Thoracic aorta (tissue), 2 donors: ENCODE data around the gene C1orf159. TPM values are rescaled to one million over a fixed set of nuclear protein-coding genes. Genes with fewer than 3 reads are reported as not detected.

Source experiments
- ATAC-seq: fragments of 150-250 bp; one replicate; pipeline ENCODE4 v1.8.0; 2017; ENCODE audit warnings: low read depth; ENCODE audit not compliant: insufficient number of reproducible peaks, low FRiP score
- DNase-seq: peaks from one replicate; pipeline ENCODE4 v3.0.0-alpha.2; 2020; ENCODE audit warnings: low spot score
- H3K27ac ChIP-seq, 2 donors: fragments of 200-600 bp; sonication (generic); 1 replicate in 1 of 2; 2 replicates in 1 of 2; pipeline ENCODE4 v1.5.1; 2016; ENCODE audit warnings: mild to moderate bottlenecking in 2 of 2, moderate library complexity in 2 of 2
- H3K27me3 ChIP-seq: fragments of 200-600 bp; sonication (generic); replicated peaks from 2 replicates; pipeline ENCODE4 v1.6.0; 2016; ENCODE audit warnings: mild to moderate bottlenecking; ENCODE audit not compliant: insufficient read depth
- H3K36me3 ChIP-seq: fragments of 200-600 bp; sonication (generic); one replicate; pipeline ENCODE4 v1.5.1; 2016
- H3K4me1 ChIP-seq, 2 donors: fragments of 200-600 bp; sonication (generic); 1 replicate in 1 of 2; 2 replicates in 1 of 2; pipeline versions ENCODE4 v1.5.1 to v1.6.0; 2016; ENCODE audit warnings: low read depth in 2 of 2, mild to moderate bottlenecking in 1 of 2; ENCODE audit not compliant: control insufficient read depth in 1 of 2
- H3K4me3 ChIP-seq: fragments of 200-600 bp; sonication (generic); 2 replicates; pipeline ENCODE4 v1.5.1; 2016; ENCODE audit warnings: mild to moderate bottlenecking
- H3K9me3 ChIP-seq: fragments of 200-600 bp; sonication (generic); 2 replicates; pipeline ENCODE4 v1.5.1; 2016
- total RNA-seq, 2 donors: library from RNA; depleted of rRNA; stranded (reverse); fragments of >200 nt; gene quantifications; one replicate each; pipeline versions ENCODE4 v1.1.0 to v1.2.3, GENCODE V29; 2016
- TF ChIP-seq, protein P1 (sequence below): fragments of 200-600 bp; sonication (generic); IDR thresholded peaks from one replicate; pipeline ENCODE4 v1.5.1; 2019; ENCODE audit warnings: antibody characterized with exemption

C1orf159 gene
- total RNA-seq, 2 donors from 2014 or later = 10.8 to 21.2 TPM

DNA sequence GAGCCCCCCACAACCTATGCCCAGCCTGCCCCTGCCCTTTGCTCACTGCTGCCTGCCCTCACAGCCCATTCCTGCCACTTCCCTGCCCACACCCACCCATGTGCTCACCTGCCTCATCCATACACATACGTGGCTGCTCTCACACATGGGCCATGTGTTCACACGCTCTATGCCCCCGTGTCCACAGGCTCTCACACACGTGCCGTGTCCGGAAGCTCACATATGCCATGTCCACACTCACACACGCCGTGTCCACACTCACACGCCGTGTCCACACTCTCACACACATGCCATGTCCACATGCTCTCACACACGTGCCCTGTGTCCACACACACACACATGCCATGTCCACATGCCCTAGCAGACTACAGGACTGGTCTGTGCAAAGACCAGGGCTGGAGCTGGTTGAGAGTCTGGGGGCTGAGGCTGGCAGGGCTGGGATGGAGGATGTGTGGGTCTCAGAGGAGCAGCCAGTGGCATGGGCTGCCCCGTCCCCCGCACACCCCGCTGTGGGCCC is 41.2 kb downstream of the C1orf159 start:
- H3K36me3 ChIP-seq = no peaks in the 10 kb centered on the region
- peaks cover 3 to 4% of the 10 kb centered on the region in 2 donors for H3K4me1 ChIP-seq
- no peak overlapping the region for H3K27ac ChIP-seq
- no peaks in the 10 kb centered on the region for H3K27me3 ChIP-seq
- TF ChIP-seq, protein P1, sequence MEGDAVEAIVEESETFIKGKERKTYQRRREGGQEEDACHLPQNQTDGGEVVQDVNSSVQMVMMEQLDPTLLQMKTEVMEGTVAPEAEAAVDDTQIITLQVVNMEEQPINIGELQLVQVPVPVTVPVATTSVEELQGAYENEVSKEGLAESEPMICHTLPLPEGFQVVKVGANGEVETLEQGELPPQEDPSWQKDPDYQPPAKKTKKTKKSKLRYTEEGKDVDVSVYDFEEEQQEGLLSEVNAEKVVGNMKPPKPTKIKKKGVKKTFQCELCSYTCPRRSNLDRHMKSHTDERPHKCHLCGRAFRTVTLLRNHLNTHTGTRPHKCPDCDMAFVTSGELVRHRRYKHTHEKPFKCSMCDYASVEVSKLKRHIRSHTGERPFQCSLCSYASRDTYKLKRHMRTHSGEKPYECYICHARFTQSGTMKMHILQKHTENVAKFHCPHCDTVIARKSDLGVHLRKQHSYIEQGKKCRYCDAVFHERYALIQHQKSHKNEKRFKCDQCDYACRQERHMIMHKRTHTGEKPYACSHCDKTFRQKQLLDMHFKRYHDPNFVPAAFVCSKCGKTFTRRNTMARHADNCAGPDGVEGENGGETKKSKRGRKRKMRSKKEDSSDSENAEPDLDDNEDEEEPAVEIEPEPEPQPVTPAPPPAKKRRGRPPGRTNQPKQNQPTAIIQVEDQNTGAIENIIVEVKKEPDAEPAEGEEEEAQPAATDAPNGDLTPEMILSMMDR = no peak
- no peak for DNase-seq
- no peak for ATAC-seq
- H3K4me3 ChIP-seq = no peak overlapping the region
- H3K9me3 ChIP-seq = no peaks in the 10 kb centered on the region

DNA sequence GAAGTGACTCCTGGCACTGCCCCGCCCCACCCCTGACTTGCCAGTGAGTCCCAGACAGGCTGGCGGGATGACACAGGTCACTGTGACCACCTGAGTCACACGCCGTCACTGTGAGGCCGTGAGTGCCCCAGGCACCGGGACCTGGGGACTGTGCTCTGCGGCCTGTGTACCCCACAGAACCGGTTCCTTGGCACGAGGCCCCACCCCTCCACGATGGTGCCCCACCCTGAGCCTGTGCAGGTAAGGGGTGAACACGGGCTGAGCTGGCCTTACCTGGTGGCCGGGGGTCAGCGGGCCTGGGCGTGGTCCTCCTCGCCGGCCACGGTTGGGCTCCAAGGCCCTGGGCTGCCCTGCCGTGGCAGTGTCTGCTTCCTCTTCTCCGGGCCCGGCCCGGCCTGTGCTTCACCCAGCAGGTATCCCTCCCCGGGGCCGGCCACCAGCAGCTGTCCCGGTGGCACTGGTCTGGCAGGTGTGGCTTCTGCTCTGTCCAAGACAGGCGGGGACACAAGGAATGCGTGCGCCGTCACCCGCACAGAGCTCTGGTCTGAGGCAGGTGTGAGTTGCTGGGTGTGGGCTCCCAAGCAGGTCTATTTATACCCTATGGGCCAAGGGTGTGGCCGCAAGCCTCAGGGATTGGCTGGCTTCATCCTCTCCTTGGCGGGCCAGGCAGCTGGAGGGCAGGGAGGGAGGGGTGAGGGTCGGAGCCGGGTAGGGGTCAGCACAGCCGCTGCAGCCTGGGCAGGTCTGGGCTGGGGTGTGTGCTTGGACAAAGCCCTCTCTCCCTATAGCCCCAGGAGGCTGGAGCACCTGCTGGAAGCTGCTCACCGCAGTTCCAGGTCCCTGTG is 41.9 kb downstream of the C1orf159 start, which contains the start of gene RNF223:
Gene RNF223, minus strand, starts transcription at position 564 of the 845 bp plus-strand sequence. CDS start 1,740 bp downstream, outside the sequence.
- no peak for ATAC-seq
- no peak within 1 kb of the TSS for H3K27ac ChIP-seq
- no peaks in the 10 kb centered on the region for H3K27me3 ChIP-seq

DNA sequence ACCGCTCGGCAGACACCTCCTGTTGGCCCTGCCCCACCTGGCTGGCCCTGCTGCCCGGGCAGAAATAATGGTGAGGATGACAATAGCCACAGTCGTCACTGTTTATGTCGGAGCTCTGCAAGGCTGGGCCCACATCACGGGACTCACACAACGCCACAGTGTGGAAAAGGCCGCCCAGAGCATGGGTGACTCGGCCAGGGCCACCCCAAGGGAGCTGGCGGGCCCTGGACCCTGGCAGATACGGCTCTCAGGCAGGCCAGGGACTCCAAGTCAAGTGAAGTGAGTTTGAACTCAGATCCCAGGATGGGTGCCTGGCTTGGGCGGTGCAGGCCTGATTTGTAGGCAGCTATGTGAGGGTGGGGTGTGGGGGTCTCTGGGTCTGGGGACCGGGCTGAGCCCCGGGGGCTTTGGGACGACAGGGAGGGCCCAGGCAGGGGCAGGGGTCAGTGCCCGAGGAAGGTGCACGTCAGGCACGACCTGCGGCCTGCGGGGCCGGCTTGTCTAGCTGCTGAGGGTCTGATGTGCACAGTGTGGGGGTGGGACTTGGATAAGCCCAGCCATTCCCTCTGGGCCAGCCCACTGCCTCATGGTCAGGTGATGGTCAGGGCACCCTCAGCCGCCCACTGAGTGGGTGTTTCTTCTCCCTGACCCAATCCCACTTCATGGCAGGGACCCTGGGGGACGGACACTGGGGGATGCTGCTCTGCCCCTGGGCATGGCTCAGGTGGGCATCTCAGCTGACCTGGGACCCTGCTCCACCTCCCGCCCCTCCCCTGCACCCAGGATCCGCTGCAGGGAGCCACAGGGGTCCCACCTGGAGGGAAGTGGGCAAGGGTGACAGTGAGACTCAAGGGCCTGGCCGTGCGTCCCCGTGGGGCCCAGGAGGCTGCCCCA is 42.8 kb downstream of the C1orf159 start:
- no peak overlapping the region for H3K4me3 ChIP-seq
- no peaks in the 10 kb centered on the region for H3K27me3 ChIP-seq
- ATAC-seq = no peak
- peaks cover 0 to 12% of the 10 kb centered on the region in 2 donors for H3K4me1 ChIP-seq
- H3K27ac ChIP-seq = no peak overlapping the region
- no peaks in the 10 kb centered on the region for H3K36me3 ChIP-seq
- no peak for DNase-seq
- TF ChIP-seq, protein P1 = no peak
- no peaks in the 10 kb centered on the region for H3K9me3 ChIP-seq

More for the DNA sequence above, 41.9 kb downstream of the C1orf159 start, which contains the start of gene RNF223:
- TF ChIP-seq, protein P1 = no peak
- Histone ChIP-seq H3K4me3 (no peak within 1 kb of the TSS), H3K36me3 (no peaks in the 10 kb centered on the region), H3K9me3 (no peaks in the 10 kb centered on the region), H3K4me1 (peaks cover 0 to 6% of the 10 kb centered on the region in 2 donors)
- DNase-seq = no peak

DNA sequence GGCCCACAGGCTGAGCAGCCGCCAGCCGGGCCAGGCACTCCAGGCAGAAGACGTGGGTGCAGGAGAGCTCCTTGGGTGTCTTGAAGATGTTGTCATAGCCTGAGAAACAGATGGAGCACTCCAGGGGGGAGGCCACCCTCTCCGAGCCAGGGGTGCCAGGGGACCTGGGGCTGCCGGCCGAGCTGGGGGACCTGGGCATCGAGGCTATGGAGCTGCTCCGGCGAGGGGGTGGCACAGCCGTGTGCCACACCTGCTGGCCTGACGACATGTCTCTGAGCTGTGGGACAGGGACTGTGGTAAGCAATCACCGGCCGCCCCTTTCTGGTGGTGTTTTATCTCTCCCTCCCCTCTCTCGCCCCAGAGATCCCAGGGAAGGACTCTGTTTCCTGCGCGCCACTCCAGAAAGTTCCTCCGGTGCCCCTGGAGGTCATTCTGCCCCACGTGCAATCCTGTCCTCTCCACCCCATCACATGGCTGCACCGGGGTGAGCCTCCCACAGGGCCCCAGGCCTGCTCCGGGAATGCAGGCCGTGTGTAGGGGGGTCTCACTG is 43.5 kb downstream of the C1orf159 start:
- H3K4me3 ChIP-seq = no peak overlapping the region
- H3K27ac ChIP-seq = no peak overlapping the region
- TF ChIP-seq, protein P1 = no peak
- H3K36me3 ChIP-seq = no peaks in the 10 kb centered on the region
- ATAC-seq = no peak
- H3K27me3 ChIP-seq = no peaks in the 10 kb centered on the region
- no peaks in the 10 kb centered on the region for H3K9me3 ChIP-seq
- peaks cover 0 to 14% of the 10 kb centered on the region in 2 donors for H3K4me1 ChIP-seq
- no peak for DNase-seq
